Endothelial cell of umbilical vein (primary cell): Measurements from ENCODE around the gene PRCD. TPM values are rescaled to one million over a fixed set of nuclear protein-coding genes. Genes with fewer than 3 reads are reported as not detected.

Source experiments
- BruUV-seq: library from RNA; stranded (reverse); fragments of 400-500 nt; replicated peaks from 2 replicates; lab custom pipeline; 2021; lab: Mats Ljungman, UMichigan
- CTCF ChIA-PET: fragments of 300-600, 350-600 bp; sonication (Branson Sonifier 250); formaldehyde crosslinking; loops from one replicate; lab custom pipeline; 2021; ENCODE audit warnings: antibody characterized with exemption, inconsistent platforms; lab: Charles Lee
- POLR2A ChIA-PET: fragments of 300-600, 350-600 bp; sonication (Branson Sonifier 250); formaldehyde crosslinking; loops from one replicate; lab custom pipeline; 2021; ENCODE audit warnings: antibody characterized with exemption, inconsistent platforms; lab: Charles Lee
- DNase-seq: peaks from one replicate; pipeline ENCODE4 v3.0.0-alpha.2; 2011; ENCODE audit warnings: low read depth, low spot score
- FAIRE-seq: peaks from 2 replicates; lab custom pipeline; 2011; peaks lifted over from hg19 to GRCh38; lab: Jason Lieb, UNC
- H2AFZ ChIP-seq: 2 replicates; pipeline ENCODE4 v1.6.0; 2012; ENCODE audit warnings: low read depth, low read length, control low read depth, inconsistent platforms
- H3K27ac ChIP-seq: 2 replicates; pipeline ENCODE4 v1.5.1; 2011; ENCODE audit warnings: low read depth, mild to moderate bottlenecking, control low read depth, low read length, moderate library complexity; ENCODE audit not compliant: insufficient read depth
- H3K27me3 ChIP-seq, 2 experiments: 2 replicates each; pipeline versions ENCODE4 v1.6.0 to v1.6.1; 2011; ENCODE audit warnings: low read length in 2 of 2, mixed read lengths in 1 of 2; ENCODE audit not compliant: control insufficient read depth in 2 of 2, insufficient read depth in 2 of 2
- H3K36me3 ChIP-seq, 2 experiments: 2 replicates in 1 of 2; 3 replicates in 1 of 2; pipeline ENCODE4 v1.5.1; 2011; ENCODE audit warnings: low read length in 2 of 2, mild to moderate bottlenecking in 1 of 2, moderate library complexity in 1 of 2; ENCODE audit not compliant: control insufficient read depth in 2 of 2, insufficient read depth in 2 of 2; ENCODE audit errors: extremely low read depth in 1 of 2
- H3K4me1 ChIP-seq: 3 replicates; pipeline ENCODE4 v1.5.1; 2011; ENCODE audit warnings: mild to moderate bottlenecking, low read length; ENCODE audit not compliant: control insufficient read depth, insufficient read depth; ENCODE audit errors: extremely low read depth
- H3K4me2 ChIP-seq: 2 replicates; pipeline ENCODE4 v1.6.1; 2011; ENCODE audit warnings: low read length, control low read depth, mixed read lengths; ENCODE audit not compliant: insufficient read depth
- H3K4me3 ChIP-seq, 3 experiments: fragments of 200-600 bp in 1 of 3; sonication (generic), shearing (Covaris generic) in 1 of 3; replicated peaks in 1 of 3; 2 replicates each; pipeline ENCODE4 v1.5.1; 2011 to 2016; ENCODE audit warnings: control low read depth in 3 of 3, low read length in 3 of 3, mild to moderate bottlenecking in 2 of 3, inconsistent platforms in 1 of 3, low read depth in 1 of 3, moderate library complexity in 1 of 3; ENCODE audit not compliant: insufficient read depth in 1 of 3
- H3K79me2 ChIP-seq: 2 replicates; pipeline ENCODE4 v1.6.0; 2012; ENCODE audit warnings: low read length, inconsistent platforms; ENCODE audit not compliant: control insufficient read depth, insufficient read depth
- H3K9ac ChIP-seq: replicated peaks from 2 replicates; pipeline ENCODE3; 2011; ENCODE audit warnings: low read length, control low read depth; ENCODE audit not compliant: insufficient read depth; ENCODE audit errors: extremely low read depth
- H3K9me1 ChIP-seq: replicated peaks from 3 replicates; pipeline ENCODE4 v1.6.0; 2011; ENCODE audit warnings: mild to moderate bottlenecking, low read length; ENCODE audit not compliant: control insufficient read depth, insufficient read depth; ENCODE audit errors: extremely low read depth
- H3K9me3 ChIP-seq: replicated peaks from 2 replicates; pipeline ENCODE4 v1.5.1; 2012; ENCODE audit warnings: low read length, inconsistent platforms; ENCODE audit not compliant: control insufficient read depth, insufficient read depth
- H4K20me1 ChIP-seq: replicated peaks from 2 replicates; pipeline ENCODE3; 2011; ENCODE audit warnings: mild to moderate bottlenecking, low read length; ENCODE audit not compliant: control insufficient read depth, insufficient read depth; ENCODE audit errors: extremely low read depth
- EZH2 ChIP-seq: IDR thresholded peaks from 2 replicates; pipeline ENCODE4 v1.6.1; 2012; ENCODE audit warnings: borderline replicate concordance, low read depth, mild to moderate bottlenecking, moderate library complexity, low read length, inconsistent platforms; ENCODE audit not compliant: severe bottlenecking
- FOS ChIP-seq: IDR thresholded peaks from 2 replicates; pipeline ENCODE4 v1.6.1; 2011; ENCODE audit warnings: mild to moderate bottlenecking, low read length, moderate library complexity, borderline replicate concordance; ENCODE audit not compliant: insufficient read depth
- GATA2 ChIP-seq: IDR thresholded peaks from 2 replicates; pipeline ENCODE4 v1.7.0; 2011; ENCODE audit warnings: low read depth, mild to moderate bottlenecking, moderate library complexity, mixed read lengths, low read length; ENCODE audit not compliant: insufficient read length, insufficient read depth
- JUN ChIP-seq: IDR thresholded peaks from 2 replicates; pipeline ENCODE4 v1.6.1; 2011; ENCODE audit warnings: borderline replicate concordance, low read depth; ENCODE audit not compliant: insufficient read length, insufficient read depth
- MYC ChIP-seq: IDR thresholded peaks from one replicate; pipeline ENCODE4 v1.6.1; 2011; ENCODE audit warnings: mild to moderate bottlenecking, low read depth, low read length
- POLR2A ChIP-seq: IDR thresholded peaks from 2 replicates; pipeline ENCODE4 v1.6.1; 2012; ENCODE audit warnings: low read depth, mild to moderate bottlenecking, control low read depth, low read length
- POLR2AphosphoS5 ChIP-seq: IDR thresholded peaks from 2 replicates; pipeline ENCODE4 v1.6.1; 2012; ENCODE audit warnings: low read depth, mild to moderate bottlenecking, control low read depth, low read length, moderate library complexity; ENCODE audit not compliant: insufficient read depth
- dilution Hi-C: fragments of 300-500 bp; cut with MboI; formaldehyde crosslinking; loops from one replicate; pipeline ENCODE4 v1.15.0; 2019; ENCODE audit warnings: low sequenced_read_pairs; ENCODE audit not compliant: extremely low pct_ligation_motif_present
- intact Hi-C: fragments of 100-400 bp; cut with micrococcal nuclease; formaldehyde crosslinking; loops from one replicate; pipeline ENCODE4 v1.10.0; 2022
- polyA plus RNA-seq, 4 experiments: library from polyadenylated mRNA; depleted of rRNA in 3 of 4; stranded (reverse) in 3 of 4; unstranded in 1 of 4; fragments of >200 nt; gene quantifications; 2 replicates each; pipeline versions ENCODE4 v1.2.1 to v1.2.3, GENCODE V29; 2011 to 2012; ENCODE audit warnings: missing spikeins in 1 of 4
- total RNA-seq: library from RNA; stranded (reverse); gene quantifications from 2 replicates; pipeline ENCODE4 v1.2.3, GENCODE V29; 2021
- TF ChIP-seq, protein P1 (sequence below), 2 donors: IDR thresholded peaks; 1 replicate in 1 of 2; 2 replicates in 1 of 2; pipeline ENCODE4 v1.5.1; 2011; ENCODE audit warnings: low read length in 2 of 2, mild to moderate bottlenecking in 2 of 2, moderate library complexity in 2 of 2, control low read depth in 1 of 2, inconsistent platforms in 1 of 2, low read depth in 1 of 2; ENCODE audit not compliant: insufficient read depth in 1 of 2; ENCODE audit errors: extremely low read depth in 1 of 2
- TF ChIP-seq, protein P2 (sequence below): IDR thresholded peaks from 2 replicates; pipeline ENCODE4 v1.6.1; 2011; ENCODE audit not compliant: insufficient read depth, insufficient read length

PRCD gene
- total and polyA plus RNA-seq, 2 donors (not counting 3 experiments of a cell fraction or from before 2014, with no cell fraction given): not detected

DNA sequence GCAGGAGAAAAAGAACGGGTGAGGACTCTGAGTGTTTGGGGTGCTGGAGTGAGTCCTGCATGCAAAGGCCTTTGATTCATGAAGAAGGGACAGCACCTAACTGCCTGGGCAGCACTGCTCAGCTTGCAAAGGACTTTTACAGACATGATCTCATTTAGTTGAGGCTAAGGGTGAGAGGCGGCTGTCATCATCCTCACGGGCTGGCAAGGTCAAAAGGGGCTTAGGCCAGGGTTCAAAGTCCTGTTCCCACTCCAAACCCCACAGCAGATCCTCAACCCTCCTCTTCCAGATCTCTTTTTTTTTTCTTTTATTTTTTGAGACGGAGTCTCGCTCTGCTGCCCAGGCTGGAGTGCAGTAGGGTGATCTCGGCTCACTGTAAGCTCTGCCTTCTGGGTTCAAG, 43.4 kb upstream of the PRCD start:
- H3K79me2 ChIP-seq: peaks cover 19% of the 10 kb centered on the region
- H3K4me3 ChIP-seq: no peak overlapping the region
- ChIA-PET POLR2A (no interaction called here), CTCF (no interaction called here)
- H3K4me1 ChIP-seq: peaks cover 53% of the 10 kb centered on the region
- no peaks in the 10 kb centered on the region for H3K9me3 ChIP-seq
- no peak overlapping the region for H3K4me2 ChIP-seq
- H4K20me1 ChIP-seq: no peaks in the 10 kb centered on the region
- TF ChIP-seq EZH2 (no peak), FOS (no peak), GATA2 (no peak), POLR2A (no peak), POLR2AphosphoS5 (no peak), MYC (no peak), JUN (no peak)
- TF ChIP-seq, protein P1, sequence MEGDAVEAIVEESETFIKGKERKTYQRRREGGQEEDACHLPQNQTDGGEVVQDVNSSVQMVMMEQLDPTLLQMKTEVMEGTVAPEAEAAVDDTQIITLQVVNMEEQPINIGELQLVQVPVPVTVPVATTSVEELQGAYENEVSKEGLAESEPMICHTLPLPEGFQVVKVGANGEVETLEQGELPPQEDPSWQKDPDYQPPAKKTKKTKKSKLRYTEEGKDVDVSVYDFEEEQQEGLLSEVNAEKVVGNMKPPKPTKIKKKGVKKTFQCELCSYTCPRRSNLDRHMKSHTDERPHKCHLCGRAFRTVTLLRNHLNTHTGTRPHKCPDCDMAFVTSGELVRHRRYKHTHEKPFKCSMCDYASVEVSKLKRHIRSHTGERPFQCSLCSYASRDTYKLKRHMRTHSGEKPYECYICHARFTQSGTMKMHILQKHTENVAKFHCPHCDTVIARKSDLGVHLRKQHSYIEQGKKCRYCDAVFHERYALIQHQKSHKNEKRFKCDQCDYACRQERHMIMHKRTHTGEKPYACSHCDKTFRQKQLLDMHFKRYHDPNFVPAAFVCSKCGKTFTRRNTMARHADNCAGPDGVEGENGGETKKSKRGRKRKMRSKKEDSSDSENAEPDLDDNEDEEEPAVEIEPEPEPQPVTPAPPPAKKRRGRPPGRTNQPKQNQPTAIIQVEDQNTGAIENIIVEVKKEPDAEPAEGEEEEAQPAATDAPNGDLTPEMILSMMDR (IDR thresholded peaks at IDR 0.05; ENCODE audit: extremely low read depth in 1 of 2, insufficient read depth in 1 of 2, low read depth in 1 of 2, low read length in 2 of 2): no peak
- TF ChIP-seq, protein P2, sequence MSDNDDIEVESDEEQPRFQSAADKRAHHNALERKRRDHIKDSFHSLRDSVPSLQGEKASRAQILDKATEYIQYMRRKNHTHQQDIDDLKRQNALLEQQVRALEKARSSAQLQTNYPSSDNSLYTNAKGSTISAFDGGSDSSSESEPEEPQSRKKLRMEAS: no peak
- no peak overlapping the region for H3K9ac ChIP-seq
- DNase-seq (no peak), FAIRE-seq (no peak)
- no peak overlapping the region for H2AFZ ChIP-seq
- H3K36me3 ChIP-seq: no peaks in the 10 kb centered on the region
- intact Hi-C loops: no loop called here
- no peaks in the 10 kb centered on the region for H3K27me3 ChIP-seq
- BruUV-seq: no TSS peak
- no peak overlapping the region for H3K27ac ChIP-seq
- H3K9me1 ChIP-seq: no peaks in the 10 kb centered on the region
- dilution Hi-C loops: no loop called here
